Esophagus (tissue), 2 donors: ENCODE results near the gene ENC1. TPM values are rescaled to one million over a fixed set of nuclear protein-coding genes. Genes with fewer than 3 reads are reported as not detected.

ENCODE experiments used
- H3K27ac ChIP-seq, 2 donors: one replicate each; pipeline ENCODE4 v1.5.1; 2013; ENCODE audit warnings: low read depth in 2 of 2, mild to moderate bottlenecking in 2 of 2, inconsistent platforms in 1 of 2, low read length in 1 of 2, moderate library complexity in 1 of 2
- H3K27me3 ChIP-seq, 2 donors: one replicate each; pipeline ENCODE4 v1.6.1; 2013; ENCODE audit warnings: low read length in 2 of 2, control low read depth in 1 of 2, mild to moderate bottlenecking in 1 of 2; ENCODE audit not compliant: insufficient read depth in 2 of 2, control insufficient read depth in 1 of 2
- H3K36me3 ChIP-seq, 2 donors: one replicate each; pipeline ENCODE4 v1.6.1; 2013; ENCODE audit warnings: low read length in 1 of 2; ENCODE audit not compliant: control insufficient read depth in 2 of 2, insufficient read depth in 2 of 2
- H3K4me1 ChIP-seq, 2 donors: one replicate each; pipeline ENCODE4 v1.6.1; 2013; ENCODE audit warnings: low read length in 1 of 2; ENCODE audit not compliant: control insufficient read depth in 2 of 2, insufficient read depth in 2 of 2
- H3K4me3 ChIP-seq, 2 donors: one replicate each; pipeline ENCODE4 v1.5.1; 2013; ENCODE audit warnings: low read length in 2 of 2, mild to moderate bottlenecking in 2 of 2, low read depth in 1 of 2, moderate library complexity in 1 of 2
- H3K9me3 ChIP-seq, 2 donors: one replicate each; pipeline ENCODE4 v1.6.1; 2013; ENCODE audit warnings: mild to moderate bottlenecking in 2 of 2, low read depth in 1 of 2, low read length in 1 of 2, moderate library complexity in 1 of 2; ENCODE audit not compliant: control insufficient read depth in 2 of 2, insufficient read depth in 1 of 2
- WGBS, 2 donors: extraction: QIAGEN DNeasy Blood & Tissue Kit; methylation state at CpG; one replicate each; pipeline ENCODE4 v1.1.7; 2013; 5-methylcytosine and 5-hydroxymethylcytosine counted together
- polyA plus RNA-seq, 2 donors: library from polyadenylated mRNA; stranded (reverse); fragments of 200-250 nt; gene quantifications; one replicate each; pipeline ENCODE4 v1.2.3, GENCODE V29; 2013
- donor health status: healthy with polysubstance abuse.
- donor health status: Bipolar disorder and iron deficiency.

Gene ENC1
- polyA plus RNA-seq, 2 donors: 1.4 to 2.0 TPM

DNA sequence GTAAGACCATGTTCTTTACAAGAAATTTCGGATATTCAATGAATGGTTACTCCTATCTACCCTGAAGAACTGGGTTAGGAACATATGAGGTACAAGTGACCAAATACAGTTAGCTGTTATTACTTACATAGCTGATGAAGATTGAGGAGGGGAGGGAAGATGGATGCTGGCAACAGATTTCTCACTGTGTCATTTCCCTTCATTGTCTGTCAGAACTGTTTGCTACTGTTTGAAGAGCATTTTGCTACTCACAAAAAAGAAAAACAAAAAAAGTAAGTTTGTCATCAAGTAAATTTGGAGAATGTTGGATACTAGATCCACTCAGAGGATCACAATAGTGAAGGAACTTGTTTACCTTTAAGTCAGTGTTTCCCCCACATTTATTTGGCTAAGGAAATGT lies 53.7 kb downstream of the ENC1 start:
- Histone ChIP-seq H3K36me3 (no peaks in the 10 kb centered on the region), H3K4me3 (no peak overlapping the region), H3K9me3 (no peaks in the 10 kb centered on the region), H3K4me1 (no peaks in the 10 kb centered on the region), H3K27ac (no peak overlapping the region), H3K27me3 (no peaks in the 10 kb centered on the region)
- WGBS, 2 donors: 73 to 74% methylated on average over 1 of the region's 1 CpG

DNA sequence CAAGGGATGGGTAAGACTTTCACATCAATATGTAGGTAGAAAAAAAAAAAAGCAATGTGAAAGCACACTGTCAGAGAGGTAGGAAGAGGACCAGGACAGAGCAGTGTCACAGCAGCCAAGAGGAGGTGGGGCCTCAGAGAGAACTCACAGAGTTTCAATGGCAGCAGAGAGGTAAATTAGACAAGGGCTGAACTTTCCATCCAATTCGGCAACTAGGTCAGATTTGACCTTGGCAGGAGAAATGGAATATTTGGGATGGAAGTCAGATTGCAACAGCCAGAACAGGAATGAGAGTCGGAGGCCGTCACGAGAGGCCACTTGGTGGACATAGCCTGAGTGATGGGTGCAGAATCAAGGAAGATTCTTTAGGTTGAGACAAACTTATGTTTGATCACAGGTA lies 57.7 kb downstream of the ENC1 start:
- Histone ChIP-seq H3K27me3 (no peaks in the 10 kb centered on the region), H3K4me3 (no peak overlapping the region), H3K27ac (no peak overlapping the region), H3K4me1 (no peaks in the 10 kb centered on the region), H3K9me3 (no peaks in the 10 kb centered on the region), H3K36me3 (no peaks in the 10 kb centered on the region)
- 91 to 92% methylated on average over 4 of the region's 4 CpGs for WGBS, 2 donors

DNA sequence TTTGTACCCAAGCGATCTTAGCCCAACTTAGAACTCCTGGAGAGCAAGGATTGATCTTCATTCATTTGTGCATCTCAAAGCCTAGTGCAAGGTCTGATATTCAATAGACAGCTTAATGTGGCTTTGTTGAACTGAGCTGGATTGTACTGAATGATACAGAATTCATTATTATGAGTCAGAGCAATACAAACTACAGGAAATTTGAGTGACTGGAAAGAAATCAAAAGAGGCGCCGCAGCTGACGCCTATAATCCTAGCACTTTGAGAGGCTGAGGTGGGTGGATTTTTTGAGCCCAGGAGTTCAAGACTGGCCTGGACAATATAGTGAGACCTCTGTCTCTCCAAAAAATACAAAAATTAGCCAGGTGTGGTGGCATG lies 58.6 kb downstream of the ENC1 start:
- H3K9me3 ChIP-seq: no peaks in the 10 kb centered on the region
- peaks cover 3 to 5% of the 10 kb centered on the region in 2 donors for H3K4me1 ChIP-seq
- no peaks in the 10 kb centered on the region for H3K36me3 ChIP-seq
- no peak overlapping the region for H3K4me3 ChIP-seq
- WGBS, 2 donors: 53 to 65% methylated on average over 4 of the region's 4 CpGs
- no peaks in the 10 kb centered on the region for H3K27me3 ChIP-seq
- H3K27ac ChIP-seq: no peak overlapping the region

DNA sequence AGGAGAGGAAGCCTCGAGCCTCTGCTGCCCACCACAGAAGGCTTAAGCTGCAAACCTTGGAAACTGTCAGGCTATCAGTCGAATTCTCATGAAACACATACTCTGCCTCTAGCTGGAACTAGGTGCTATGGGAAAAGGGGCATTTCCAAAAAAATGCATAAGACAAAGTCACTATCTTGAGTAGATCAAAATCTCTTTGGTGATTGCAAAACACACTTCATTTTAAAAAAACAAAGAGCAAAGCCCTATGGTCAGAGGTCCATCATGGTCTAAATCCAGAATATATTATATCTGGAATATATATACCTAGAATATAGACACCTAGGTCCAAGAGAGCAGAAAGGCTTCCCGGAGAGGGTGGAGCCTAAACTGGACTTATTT lies 59.8 kb downstream of the ENC1 start:
- peaks cover 3 to 5% of the 10 kb centered on the region in 2 donors for H3K4me1 ChIP-seq
- H3K27ac ChIP-seq: no peak overlapping the region
- H3K9me3 ChIP-seq: no peaks in the 10 kb centered on the region
- 74 to 91% methylated on average over 3 of the region's 3 CpGs for WGBS, 2 donors
- H3K36me3 ChIP-seq: no peaks in the 10 kb centered on the region
- no peak overlapping the region for H3K4me3 ChIP-seq
- H3K27me3 ChIP-seq: no peaks in the 10 kb centered on the region

DNA sequence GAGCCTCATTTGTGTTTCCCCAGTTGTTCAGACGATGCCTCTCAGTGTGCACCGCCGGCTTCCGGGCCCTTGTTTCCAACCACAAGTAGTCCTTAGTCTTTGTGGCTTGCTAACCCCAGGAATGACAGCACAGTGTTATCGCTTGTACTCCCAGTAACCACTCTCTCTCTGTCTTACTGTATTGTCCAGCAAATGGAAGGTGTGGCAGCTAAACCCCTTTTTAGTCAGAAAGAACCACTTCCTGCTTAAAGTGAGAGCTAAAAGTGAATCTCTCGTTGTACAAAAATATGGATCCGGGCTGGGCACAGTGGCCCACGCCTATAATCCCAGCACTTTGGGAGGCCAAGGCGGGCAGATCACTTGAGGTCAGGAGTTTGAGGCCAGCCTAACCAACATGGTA lies 61.3 kb downstream of the ENC1 start:
- Histone ChIP-seq H3K27ac (no peak overlapping the region), H3K36me3 (no peaks in the 10 kb centered on the region), H3K4me3 (no peak overlapping the region), H3K4me1 (peaks cover 3 to 5% of the 10 kb centered on the region in 2 donors), H3K27me3 (no peaks in the 10 kb centered on the region), H3K9me3 (no peaks in the 10 kb centered on the region)
- WGBS, 2 donors: 73 to 78% methylated on average over 9 of the region's 9 CpGs

DNA sequence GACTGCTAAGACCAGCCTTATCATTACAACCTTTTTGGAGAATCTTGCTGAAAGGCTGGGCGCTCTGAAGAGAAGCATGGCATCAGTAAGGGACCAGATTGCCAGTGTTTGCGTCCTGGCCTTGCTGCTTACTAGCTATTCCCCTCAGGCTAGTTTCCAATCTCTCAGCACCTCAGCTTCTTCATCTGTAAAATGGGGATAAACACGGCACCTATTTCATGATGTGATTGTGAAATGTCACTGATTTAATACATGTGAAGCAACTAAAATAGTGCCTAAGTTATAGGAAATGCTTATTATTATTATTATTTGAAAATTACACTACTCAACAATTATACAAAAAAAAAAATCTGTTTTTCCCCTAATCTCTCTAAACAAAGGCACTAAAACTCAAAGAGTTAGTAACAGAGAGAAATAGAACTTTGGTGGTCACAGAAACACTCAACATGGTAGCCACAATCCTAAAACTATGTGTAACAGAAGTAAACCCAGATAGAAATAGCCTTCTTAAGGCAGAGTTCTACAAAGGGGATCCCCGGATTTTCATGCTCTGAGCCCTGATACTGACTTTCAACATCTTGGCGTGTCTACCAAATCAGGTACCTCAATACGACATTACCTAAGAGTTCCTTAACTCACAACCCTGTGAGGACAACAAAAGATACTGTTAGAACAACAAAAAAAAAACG lies 62.0 kb downstream of the ENC1 start:
- Histone ChIP-seq H3K4me1 (peaks cover 3 to 5% of the 10 kb centered on the region in 2 donors), H3K9me3 (no peaks in the 10 kb centered on the region), H3K27ac (no peak overlapping the region), H3K4me3 (no peak overlapping the region), H3K36me3 (no peaks in the 10 kb centered on the region), H3K27me3 (no peaks in the 10 kb centered on the region)
- 90 to 92% methylated on average over 7 of the region's 7 CpGs for WGBS, 2 donors

Other genes with a start within 250 kb of the ENC1 start
- 10 to 100 TPM; 21.5 to 36.5 TPM for gene HEXB, start 44.5 kb upstream of the ENC1 start, polyA plus RNA-seq
- 10 to 100 TPM; 10.2 to 21.5 TPM for gene GFM2, start 126.4 kb upstream of the ENC1 start, polyA plus RNA-seq
- 10 to 100 TPM; 50.2 to 80.6 TPM for gene NSA2, start 126.5 kb upstream of the ENC1 start, polyA plus RNA-seq
- gene FAM169A, start 225.7 kb upstream of the ENC1 start, polyA plus RNA-seq: under 1 TPM; 0.28 to 0.29 TPM